GM04503 (cell line): ENCODE data around the gene NUP153.
"Not testable (repeated sequence)": the region's sequence is repeated elsewhere in the genome, so short reads cannot be mapped to it uniquely, and the experiment has no call there.

Source experiments
- DNase-seq: peaks from one replicate; pipeline ENCODE4 v3.0.0-alpha.2; 2012; ENCODE audit warnings: low read depth

NUP153 gene

GRCh38 chr6:17706580-17707370 lies at the start of gene NUP153:
NUP153 (minus strand) TSS chr6:17706925; CDS start chr6:17706387, 538 bp downstream.
- peak; percentile 81 for DNase-seq

GRCh38 chr6:17754254-17754653 lies 47.5 kb upstream of the NUP153 start:
- DNase-seq, result no peak

- not testable (repeated sequence) for DNase-seq
These were observed 38.6 kb upstream of the NUP153 start for GRCh38 chr6:17745324-17745723.

- DNase-seq, result not testable (repeated sequence)
These were observed 38.1 kb upstream of the NUP153 start for GRCh38 chr6:17744757-17745308.

- DNase-seq, result no peak
These were observed 37.5 kb upstream of the NUP153 start for GRCh38 chr6:17744019-17744756.

GRCh38 chr6:17741507-17741906 lies 34.8 kb upstream of the NUP153 start:
- DNase-seq, result no peak

- no peak for DNase-seq
These were observed 34.0 kb upstream of the NUP153 start for GRCh38 chr6:17740559-17741220.

- no peak for DNase-seq
These were observed 31.1 kb upstream of the NUP153 start for GRCh38 chr6:17737704-17738252.

- DNase-seq, result not testable (repeated sequence)
These were observed 28.6 kb upstream of the NUP153 start for GRCh38 chr6:17735311-17735710.

GRCh38 chr6:17730078-17730704 lies 23.5 kb upstream of the NUP153 start:
- DNase-seq, result no peak

- no peak for DNase-seq
These were observed 22.7 kb upstream of the NUP153 start for GRCh38 chr6:17729223-17730077.

GRCh38 chr6:17728551-17729222 lies 22.0 kb upstream of the NUP153 start:
- no peak for DNase-seq

- no peak for DNase-seq
These were observed 18.4 kb upstream of the NUP153 start for GRCh38 chr6:17725083-17725482.

- DNase-seq, result no peak
These were observed 17.6 kb upstream of the NUP153 start for GRCh38 chr6:17724341-17724740.

GRCh38 chr6:17721671-17722070 lies 14.9 kb upstream of the NUP153 start:
- DNase-seq, result no peak

GRCh38 chr6:17719323-17720041 lies 12.8 kb upstream of the NUP153 start:
- no peak for DNase-seq

GRCh38 chr6:17716221-17716620 lies 9.5 kb upstream of the NUP153 start:
- DNase-seq, result no peak

GRCh38 chr6:17714879-17715851 lies 8.4 kb upstream of the NUP153 start:
- peak; percentile 71 for DNase-seq
